Activated T-helper 17 cell treated with anti-CD3 and anti-CD28 coated beads, Interleukin-2, amount 50 U/mL, for 72 hours (primary cell): ENCODE data around the gene ADAM12. TPM values are rescaled to one million over a fixed set of nuclear protein-coding genes. Genes with fewer than 3 reads are reported as not detected.
"Not testable (repeated sequence)": the region's sequence is repeated elsewhere in the genome, so short reads cannot be mapped to it uniquely, and the experiment has no call there.

ENCODE experiments used
- ATAC-seq: fragments of 150-1000 bp; cut with Tn5 transposase; replicated peaks from 2 replicates; pipeline ENCODE4 v1.10.0; 2021; ENCODE audit warnings: mild to moderate bottlenecking, moderate library complexity
- H3K27ac Mint-ChIP-seq: one replicate; pipeline ENCODE4 v1.8.0; 2022; ENCODE audit warnings: mixed read lengths
- H3K27me3 Mint-ChIP-seq: one replicate; pipeline ENCODE4 v1.8.0; 2022; ENCODE audit warnings: mixed read lengths
- H3K36me3 Mint-ChIP-seq: one replicate; pipeline ENCODE4 v1.8.0; 2022; ENCODE audit warnings: low read depth, mild to moderate bottlenecking, mixed read lengths
- H3K4me1 Mint-ChIP-seq: one replicate; pipeline ENCODE4 v1.8.0; 2022; ENCODE audit warnings: mixed read lengths
- H3K4me3 Mint-ChIP-seq: one replicate; pipeline ENCODE4 v1.8.0; 2022; ENCODE audit warnings: mild to moderate bottlenecking, mixed read lengths
- H3K9me3 Mint-ChIP-seq: one replicate; pipeline ENCODE4 v1.8.0; 2022; ENCODE audit warnings: mixed read lengths
- total RNA-seq, 2 donors: library from RNA; stranded (reverse); gene quantifications; one replicate each; pipeline ENCODE4 v1.2.3, GENCODE V29; 2022

ADAM12 gene
- total RNA-seq, 2 donors from 2014 or later = 8.4 to 25.5 TPM

DNA sequence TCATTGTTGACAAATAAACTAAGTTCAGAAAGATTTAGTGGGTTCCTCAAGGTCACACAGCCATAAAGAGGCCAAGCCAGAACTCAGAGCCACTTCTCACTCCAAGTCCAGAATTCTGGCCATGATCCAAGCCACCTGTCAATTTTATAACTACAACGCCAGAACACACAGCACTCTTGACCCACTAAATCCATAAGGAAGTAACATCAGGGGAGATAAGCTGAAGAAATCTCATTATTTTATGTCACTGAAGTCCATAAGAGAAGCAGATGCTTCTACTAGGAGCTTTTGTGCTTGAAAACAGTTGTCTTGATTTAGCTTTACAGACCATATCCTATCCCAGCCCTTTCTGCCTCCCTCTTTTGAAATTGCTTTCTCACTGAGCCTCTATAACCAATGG is 15.9 kb downstream of the ADAM12 start:
- Mint-ChIP-seq H3K27me3 (no peaks in the 10 kb centered on the region), H3K4me3 (no peak overlapping the region), H3K9me3 (peaks cover 8% of the 10 kb centered on the region), H3K36me3 (no peaks in the 10 kb centered on the region), H3K4me1 (no peaks in the 10 kb centered on the region), H3K27ac (no peak overlapping the region)
- no peak for ATAC-seq

DNA sequence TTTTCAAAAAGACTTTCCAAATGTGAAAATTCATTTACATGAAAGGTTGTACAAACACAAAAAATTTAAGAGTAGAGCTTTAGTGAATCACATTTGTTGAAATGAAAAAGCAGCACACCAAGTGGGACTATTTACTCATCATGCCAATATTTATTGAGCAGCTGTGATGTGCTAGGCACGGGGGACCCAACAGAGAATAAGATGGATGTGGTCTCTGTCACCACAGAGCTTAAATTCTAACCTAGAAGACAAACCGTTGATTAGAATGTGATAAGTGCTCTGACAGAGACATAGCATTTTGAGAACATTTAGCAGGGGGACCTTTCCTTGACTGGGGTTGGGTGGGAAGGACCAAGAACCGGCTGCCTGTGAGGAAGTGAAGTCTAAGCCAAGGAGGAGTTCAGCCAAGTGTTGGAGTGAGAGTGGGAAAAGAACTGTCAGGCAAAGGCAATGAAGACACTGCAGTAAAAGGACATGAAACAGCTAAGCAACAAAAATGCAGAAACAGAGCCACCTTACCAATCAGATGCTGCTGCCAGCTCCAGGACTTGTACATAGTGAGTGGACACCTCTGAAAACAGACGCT is 19.1 kb downstream of the ADAM12 start:
- Mint-ChIP-seq H3K36me3 (no peaks in the 10 kb centered on the region), H3K4me3 (no peak overlapping the region)

DNA sequence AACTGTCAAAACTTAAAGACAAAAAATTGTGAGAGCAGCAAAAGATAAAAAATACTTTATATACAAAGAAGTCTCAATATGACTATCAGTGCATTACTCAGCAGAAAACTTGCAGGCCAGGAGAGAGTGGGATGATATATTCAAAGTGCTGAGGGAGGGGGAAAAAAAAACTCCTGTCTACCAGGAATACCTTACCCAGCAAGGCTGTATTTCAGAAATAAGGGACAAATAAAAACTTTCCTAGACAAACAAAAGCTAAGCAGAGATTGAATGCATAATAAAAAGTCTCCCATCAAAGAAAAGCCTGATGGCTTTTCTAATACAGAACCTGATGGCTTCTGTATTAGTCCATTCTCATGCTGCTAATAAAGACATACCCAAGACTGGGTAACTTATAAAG is 31.1 kb downstream of the ADAM12 start:
- Mint-ChIP-seq H3K27ac (no peak overlapping the region), H3K36me3 (no peaks in the 10 kb centered on the region), H3K4me1 (no peaks in the 10 kb centered on the region), H3K9me3 (peaks cover 23% of the 10 kb centered on the region), H3K27me3 (no peaks in the 10 kb centered on the region), H3K4me3 (no peak overlapping the region)
- no peak for ATAC-seq

More for the DNA sequence above, 19.1 kb downstream of the ADAM12 start:
- Mint-ChIP-seq H3K9me3 (peaks cover 4% of the 10 kb centered on the region), H3K27me3 (no peaks in the 10 kb centered on the region), H3K4me1 (no peaks in the 10 kb centered on the region), H3K27ac (no peak overlapping the region)
- no peak for ATAC-seq

DNA sequence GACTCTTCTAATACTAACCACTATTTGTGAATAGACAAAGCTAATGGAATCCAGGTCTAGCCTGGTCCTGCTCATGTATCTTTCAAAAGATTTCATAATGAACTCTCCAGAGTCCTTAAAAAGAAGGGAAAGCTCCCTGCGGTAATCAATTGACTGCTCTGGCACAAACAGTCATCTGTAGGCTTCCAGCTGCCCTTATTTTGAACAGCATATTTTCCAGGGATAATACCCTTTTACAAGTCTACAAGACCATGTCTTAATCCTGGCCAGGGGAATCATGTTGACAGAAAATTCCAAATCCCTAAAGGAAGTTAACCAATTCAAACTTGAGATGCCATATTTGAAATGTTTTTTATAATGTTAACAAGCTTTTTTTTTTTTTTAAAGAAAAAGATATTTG is 34.6 kb downstream of the ADAM12 start:
- Mint-ChIP-seq H3K27me3 (no peaks in the 10 kb centered on the region), H3K4me3 (no peak overlapping the region), H3K4me1 (no peaks in the 10 kb centered on the region), H3K36me3 (no peaks in the 10 kb centered on the region), H3K9me3 (peaks cover 16% of the 10 kb centered on the region), H3K27ac (no peak overlapping the region)
- no peak for ATAC-seq

DNA sequence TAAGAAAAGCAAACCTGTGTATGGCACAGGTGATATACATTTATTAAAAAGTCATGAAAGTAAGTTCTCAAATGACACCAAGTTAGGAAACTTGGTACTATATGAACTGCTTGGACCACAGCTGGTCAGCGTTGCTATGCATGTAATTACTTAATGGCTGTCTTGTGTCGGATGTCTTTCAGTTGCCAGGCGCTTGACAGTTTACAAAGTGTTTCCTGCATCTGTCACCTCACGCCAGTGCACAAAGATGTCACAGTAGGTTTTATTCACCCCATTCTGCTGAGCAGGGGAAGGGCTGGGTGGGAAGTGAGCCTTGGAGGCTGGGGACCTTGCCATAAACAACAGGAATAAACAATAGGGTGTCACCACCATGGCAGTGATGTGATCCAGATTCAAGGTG is 35.8 kb downstream of the ADAM12 start:
- Mint-ChIP-seq H3K4me3 (no peak overlapping the region), H3K4me1 (no peaks in the 10 kb centered on the region), H3K36me3 (no peaks in the 10 kb centered on the region), H3K9me3 (peaks cover 14% of the 10 kb centered on the region), H3K27ac (no peak overlapping the region), H3K27me3 (peaks cover 3% of the 10 kb centered on the region)
- ATAC-seq = no peak

DNA sequence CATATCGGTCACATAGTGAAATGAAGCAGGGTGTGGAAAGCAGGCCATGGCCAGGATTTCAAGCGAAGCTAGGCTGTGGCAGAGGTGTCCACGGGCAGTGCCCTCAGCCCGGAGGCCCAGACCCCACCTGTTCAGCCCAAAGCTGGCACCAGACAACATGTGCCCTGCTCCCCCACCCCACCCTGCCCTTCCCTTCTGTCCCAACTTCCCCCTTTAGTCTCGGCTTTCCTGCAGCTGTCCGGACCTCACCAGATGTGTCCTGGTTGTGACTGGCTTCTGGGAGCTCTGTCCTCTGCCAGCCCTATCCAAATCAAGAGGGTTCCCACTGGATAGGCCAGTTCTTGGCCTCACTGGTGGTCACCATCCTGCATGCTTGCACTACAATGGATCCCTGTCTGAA is 37.3 kb downstream of the ADAM12 start:
- no peak overlapping the region for H3K27ac Mint-ChIP-seq
- no peak for ATAC-seq
- H3K36me3 Mint-ChIP-seq = no peaks in the 10 kb centered on the region
- no peaks in the 10 kb centered on the region for H3K4me1 Mint-ChIP-seq
- no peak overlapping the region for H3K4me3 Mint-ChIP-seq
- H3K9me3 Mint-ChIP-seq = peaks cover 6% of the 10 kb centered on the region
- H3K27me3 Mint-ChIP-seq = peaks cover 3% of the 10 kb centered on the region

DNA sequence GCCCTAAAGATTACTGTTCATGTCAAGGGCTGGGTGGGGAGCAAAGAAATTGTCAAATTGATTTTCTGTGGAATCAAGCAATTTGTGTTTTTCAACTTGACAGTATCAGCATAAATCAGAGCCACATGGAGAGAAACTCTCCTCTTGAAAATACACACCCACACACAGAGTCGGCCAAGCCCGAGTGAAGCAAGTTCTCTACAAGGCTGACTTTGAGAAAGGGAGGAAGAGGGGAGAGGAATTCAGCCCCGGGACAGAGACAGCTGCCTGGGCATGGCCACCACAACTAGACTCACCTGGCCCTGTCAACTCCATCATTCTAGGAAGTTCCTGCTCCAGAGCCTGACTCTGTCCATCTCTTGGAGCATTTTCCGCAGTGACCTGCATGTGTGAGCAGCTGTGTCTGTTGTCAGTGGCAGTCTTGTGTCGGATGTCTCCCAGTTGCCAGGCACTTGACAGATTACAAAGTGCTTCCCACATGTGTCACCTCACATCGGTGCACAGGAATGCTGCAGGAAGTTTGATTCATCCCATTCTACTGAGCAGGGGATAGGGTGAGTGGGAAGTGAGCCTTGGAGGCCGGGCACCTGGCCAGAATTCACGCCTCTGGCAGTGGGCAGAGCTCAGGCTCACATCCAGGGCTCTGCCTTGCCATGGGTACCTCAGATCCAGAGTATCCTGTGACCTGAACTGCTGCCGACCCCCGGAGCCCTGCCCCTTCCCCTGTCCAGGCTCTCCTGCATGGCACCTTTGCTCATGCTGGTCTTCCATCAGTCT is 37.9 kb downstream of the ADAM12 start:
- Mint-ChIP-seq H3K4me3 (no peak overlapping the region), H3K27me3 (peaks cover 3% of the 10 kb centered on the region), H3K4me1 (no peaks in the 10 kb centered on the region), H3K9me3 (peaks cover 12% of the 10 kb centered on the region), H3K27ac (no peak overlapping the region), H3K36me3 (no peaks in the 10 kb centered on the region)
- ATAC-seq = no peak

DNA sequence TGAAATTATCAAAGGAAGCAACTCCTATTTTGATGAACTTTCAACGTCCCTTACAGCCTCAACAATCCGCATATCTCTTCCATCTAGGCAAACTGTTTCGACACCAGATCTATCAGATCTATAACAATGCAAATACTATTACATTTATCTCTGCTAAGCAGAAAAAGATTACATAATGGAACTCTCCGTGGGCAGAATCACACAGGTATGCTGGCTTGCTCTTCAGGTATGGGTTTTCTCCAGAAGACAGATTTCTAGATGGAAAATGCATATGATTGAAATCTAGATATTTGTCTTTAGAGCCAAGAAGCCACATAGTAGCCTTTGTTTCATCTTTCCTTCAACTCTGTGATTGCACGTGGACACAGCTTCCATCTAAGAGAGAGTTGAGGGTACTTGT is 38.6 kb downstream of the ADAM12 start:
- Mint-ChIP-seq H3K4me1 (no peaks in the 10 kb centered on the region), H3K27me3 (peaks cover 3% of the 10 kb centered on the region), H3K36me3 (no peaks in the 10 kb centered on the region), H3K4me3 (no peak overlapping the region), H3K9me3 (peaks cover 12% of the 10 kb centered on the region), H3K27ac (no peak overlapping the region)
- no peak for ATAC-seq

DNA sequence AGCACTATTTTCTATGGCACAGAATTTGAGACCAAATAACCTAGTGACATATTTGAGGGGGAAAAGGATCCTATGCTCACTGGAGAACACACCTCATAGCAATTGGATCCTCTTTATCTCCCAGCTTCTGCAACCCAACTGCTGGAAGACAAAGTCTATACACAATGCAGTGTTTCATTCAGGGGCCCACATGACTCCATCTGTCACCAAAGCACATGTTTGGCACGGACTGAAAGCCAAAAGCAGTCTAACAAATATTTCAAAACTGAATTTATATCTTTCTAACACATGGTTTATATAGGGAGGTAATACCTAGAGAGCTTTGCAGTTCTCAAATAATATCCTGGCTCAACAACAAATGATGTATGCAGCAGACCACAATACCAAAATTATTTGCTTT is 39.2 kb downstream of the ADAM12 start:
- H3K9me3 Mint-ChIP-seq = peaks cover 12% of the 10 kb centered on the region
- H3K27ac Mint-ChIP-seq = no peak overlapping the region
- H3K4me3 Mint-ChIP-seq = no peak overlapping the region
- H3K4me1 Mint-ChIP-seq = no peaks in the 10 kb centered on the region
- ATAC-seq = no peak
- no peaks in the 10 kb centered on the region for H3K36me3 Mint-ChIP-seq
- peaks cover 3% of the 10 kb centered on the region for H3K27me3 Mint-ChIP-seq

DNA sequence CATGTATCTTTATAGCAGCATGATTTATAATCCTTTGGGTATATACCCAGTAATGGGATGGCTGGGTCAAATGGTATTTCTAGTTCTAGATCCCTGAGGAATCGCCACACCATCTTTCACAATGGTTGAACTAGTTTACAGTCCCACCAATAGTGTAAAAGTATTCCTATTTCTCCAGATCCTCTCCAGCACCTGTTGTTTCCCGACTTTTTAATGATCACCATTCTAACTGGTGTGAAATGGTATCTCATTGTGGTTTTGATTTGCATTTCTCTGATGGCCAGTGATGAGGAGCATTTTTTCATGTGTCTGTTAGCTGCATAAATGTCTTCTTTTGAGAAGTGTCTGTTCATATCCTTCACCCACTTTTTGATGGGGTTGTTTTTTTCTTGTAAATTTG is 44.8 kb downstream of the ADAM12 start:
- H3K36me3 Mint-ChIP-seq, ATAC-seq, H3K4me1 Mint-ChIP-seq, H3K27ac Mint-ChIP-seq, H3K27me3 Mint-ChIP-seq, H3K4me3 Mint-ChIP-seq: not testable (repeated sequence)
- H3K9me3 Mint-ChIP-seq = peaks cover 18% of the 10 kb centered on the region

DNA sequence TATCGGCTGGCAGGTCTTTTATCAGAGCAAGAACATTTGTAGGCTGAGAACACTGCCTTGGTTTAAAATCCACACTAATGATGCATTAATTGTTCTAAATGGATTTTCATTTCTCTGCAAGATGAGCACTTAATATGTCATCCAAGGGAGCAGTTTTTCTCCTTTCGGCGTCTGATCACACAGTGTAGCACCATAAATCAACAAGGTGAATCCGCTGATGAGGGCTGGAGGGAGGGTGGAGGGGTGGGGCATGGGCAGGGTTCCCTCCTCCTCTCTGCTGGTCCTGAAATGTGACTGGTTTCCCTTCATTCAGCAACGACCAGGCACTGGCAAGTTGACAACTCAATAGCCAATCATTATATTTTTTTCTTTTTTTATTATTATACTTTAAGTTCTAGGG is 45.6 kb downstream of the ADAM12 start:
- H3K4me3 Mint-ChIP-seq = no peak overlapping the region
- H3K4me1 Mint-ChIP-seq = no peaks in the 10 kb centered on the region
- no peaks in the 10 kb centered on the region for H3K27me3 Mint-ChIP-seq

DNA sequence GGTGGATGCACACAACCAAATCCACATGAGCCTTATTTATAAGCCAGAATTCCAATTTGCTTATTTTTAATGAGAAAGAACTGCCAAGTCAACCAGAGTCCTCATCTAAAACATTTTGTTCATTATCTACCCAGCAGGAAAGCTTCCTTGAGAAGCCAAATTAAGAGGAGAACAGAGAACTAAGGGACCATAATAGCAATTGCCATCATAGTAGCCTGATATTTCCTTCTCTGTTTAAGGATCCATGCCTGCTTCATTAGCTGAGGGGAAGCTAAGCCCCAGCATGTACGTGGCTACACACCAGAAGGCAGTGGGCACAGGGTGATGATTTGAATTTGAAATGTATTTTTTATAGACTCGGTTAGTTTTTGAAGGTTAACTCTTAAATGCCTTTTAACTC is 46.8 kb downstream of the ADAM12 start:
- H3K4me3 Mint-ChIP-seq = no peak overlapping the region
- no peaks in the 10 kb centered on the region for H3K27me3 Mint-ChIP-seq
- H3K36me3 Mint-ChIP-seq = no peaks in the 10 kb centered on the region
- no peaks in the 10 kb centered on the region for H3K4me1 Mint-ChIP-seq
- H3K27ac Mint-ChIP-seq = no peak overlapping the region
- peaks cover 22% of the 10 kb centered on the region for H3K9me3 Mint-ChIP-seq
- ATAC-seq = no peak

More for the DNA sequence above, 45.6 kb downstream of the ADAM12 start:
- Mint-ChIP-seq H3K27ac (no peak overlapping the region), H3K36me3 (no peaks in the 10 kb centered on the region), H3K9me3 (peaks cover 18% of the 10 kb centered on the region)
- no peak for ATAC-seq

DNA sequence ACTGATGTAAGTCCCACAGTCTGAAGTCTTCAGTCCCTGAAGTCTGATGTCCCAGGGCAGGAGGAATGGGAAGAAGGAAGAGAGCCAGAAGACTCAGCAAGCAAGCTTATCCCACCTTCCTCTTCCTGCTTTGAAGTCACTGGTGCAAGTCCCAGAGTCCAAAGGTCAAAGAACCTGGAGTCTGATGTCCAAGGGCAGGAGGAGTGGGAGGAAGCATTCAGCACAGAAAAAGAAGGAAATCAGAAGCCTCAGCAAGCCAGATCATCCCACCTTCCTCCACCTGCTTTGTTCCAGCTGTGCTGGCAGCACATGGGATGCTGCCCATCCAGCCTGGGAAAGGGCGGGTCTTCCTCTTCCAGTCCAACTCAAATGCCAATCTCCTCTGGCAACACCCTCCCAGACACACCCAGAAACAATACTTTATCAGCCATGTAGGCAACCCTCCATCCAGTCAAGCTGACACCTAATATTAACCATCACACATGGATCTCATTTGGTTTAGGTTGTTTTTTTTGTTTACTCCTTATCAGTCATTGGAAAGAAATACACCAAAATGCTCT is 50.9 kb downstream of the ADAM12 start:
- H3K9me3 Mint-ChIP-seq = peaks cover 15% of the 10 kb centered on the region
- no peaks in the 10 kb centered on the region for H3K27me3 Mint-ChIP-seq
- no peak overlapping the region for H3K27ac Mint-ChIP-seq
- no peaks in the 10 kb centered on the region for H3K36me3 Mint-ChIP-seq
- no peaks in the 10 kb centered on the region for H3K4me1 Mint-ChIP-seq
- no peak for ATAC-seq
- no peak overlapping the region for H3K4me3 Mint-ChIP-seq

DNA sequence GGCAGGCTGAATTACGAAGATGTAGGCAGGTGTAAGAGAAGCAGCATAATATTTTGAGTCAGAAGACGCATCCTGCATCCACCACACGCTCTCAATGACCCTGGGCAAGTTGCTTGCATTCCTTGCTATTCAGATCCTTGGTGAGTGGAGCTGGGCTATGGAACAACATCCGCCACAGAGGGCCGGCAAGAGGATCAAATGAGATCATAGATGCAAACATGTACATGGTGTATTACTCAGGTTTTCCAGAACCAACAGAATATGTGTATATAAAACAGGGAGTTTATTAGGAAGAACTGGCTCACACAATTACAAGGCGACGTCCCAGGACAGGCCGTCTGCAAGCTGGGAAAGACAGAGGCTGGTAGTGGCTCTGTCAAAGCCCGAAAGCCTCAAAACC is 51.5 kb downstream of the ADAM12 start:
- Mint-ChIP-seq H3K27me3 (no peaks in the 10 kb centered on the region), H3K9me3 (peaks cover 15% of the 10 kb centered on the region), H3K4me3 (no peak overlapping the region), H3K36me3 (no peaks in the 10 kb centered on the region), H3K27ac (no peak overlapping the region), H3K4me1 (no peaks in the 10 kb centered on the region)
- ATAC-seq = no peak

DNA sequence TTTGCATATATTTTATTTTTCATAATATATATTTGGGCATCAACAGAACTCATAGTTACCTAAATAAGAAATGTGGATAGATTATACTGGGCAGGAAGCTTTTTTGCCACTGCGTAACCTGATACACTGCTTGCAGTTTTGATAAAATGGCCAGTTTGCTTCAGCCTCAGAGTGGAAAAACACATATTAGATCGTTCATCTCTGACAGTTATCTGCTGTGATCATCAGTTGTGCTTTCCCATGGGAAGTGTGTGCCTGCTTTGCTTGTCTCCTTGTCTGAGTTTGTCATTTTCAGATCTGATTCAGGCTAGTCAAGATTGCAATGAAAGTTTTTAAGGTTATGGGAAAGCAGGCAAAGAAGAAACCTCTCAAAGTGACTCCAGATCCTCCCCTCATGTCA is 54.0 kb downstream of the ADAM12 start:
- no peak overlapping the region for H3K4me3 Mint-ChIP-seq
- H3K27ac Mint-ChIP-seq = no peak overlapping the region
- ATAC-seq = no peak
- H3K9me3 Mint-ChIP-seq = peaks cover 8% of the 10 kb centered on the region
- H3K4me1 Mint-ChIP-seq = no peaks in the 10 kb centered on the region
- no peaks in the 10 kb centered on the region for H3K27me3 Mint-ChIP-seq
- no peaks in the 10 kb centered on the region for H3K36me3 Mint-ChIP-seq
